Brain pericyte (primary cell): ENCODE results near the gene TCERG1L.

ENCODE experiments used
- DNase-seq: peaks from one replicate; pipeline ENCODE4 v3.0.0-alpha.2; 2012; ENCODE audit warnings: low read depth, low spot score

The TCERG1L gene

GRCh38 chr10:131271195-131271880 is 40.2 kb downstream of the TCERG1L start:
- no peak for DNase-seq

GRCh38 chr10:131270461-131271190 is 40.9 kb downstream of the TCERG1L start:
- DNase-seq, result no peak

GRCh38 chr10:131269776-131270460 is 41.6 kb downstream of the TCERG1L start:
- no peak for DNase-seq

- DNase-seq, result no peak
Observed at GRCh38 chr10:131267814-131268095, 43.8 kb downstream of the TCERG1L start.

GRCh38 chr10:131266936-131267813 is 44.3 kb downstream of the TCERG1L start:
- no peak for DNase-seq

- no peak for DNase-seq
Observed at GRCh38 chr10:131264110-131264788, 47.3 kb downstream of the TCERG1L start.

GRCh38 chr10:131261890-131262475 is 49.5 kb downstream of the TCERG1L start:
- DNase-seq, result no peak

- DNase-seq, result no peak
Observed at GRCh38 chr10:131260452-131261211, 50.9 kb downstream of the TCERG1L start.

GRCh38 chr10:131260031-131260430 is 51.5 kb downstream of the TCERG1L start:
- no peak for DNase-seq

GRCh38 chr10:131259535-131259934 is 52.0 kb downstream of the TCERG1L start:
- no peak for DNase-seq

GRCh38 chr10:131258256-131258655 is 53.3 kb downstream of the TCERG1L start:
- DNase-seq, result no peak

GRCh38 chr10:131257027-131257426 is 54.5 kb downstream of the TCERG1L start:
- no peak for DNase-seq

- DNase-seq, result no peak
Observed at GRCh38 chr10:131254859-131255252, 56.7 kb downstream of the TCERG1L start.

- no peak for DNase-seq
Observed at GRCh38 chr10:131253931-131254858, 57.3 kb downstream of the TCERG1L start.

- DNase-seq, result no peak
Observed at GRCh38 chr10:131252567-131253276, 58.8 kb downstream of the TCERG1L start.

GRCh38 chr10:131251146-131251541 is 60.4 kb downstream of the TCERG1L start:
- no peak for DNase-seq

- DNase-seq, result no peak
Observed at GRCh38 chr10:131250454-131251145, 60.9 kb downstream of the TCERG1L start.

GRCh38 chr10:131249955-131250344 is 61.6 kb downstream of the TCERG1L start:
- no peak for DNase-seq
